ENCODE results near the gene DCTN2.

DNA sequence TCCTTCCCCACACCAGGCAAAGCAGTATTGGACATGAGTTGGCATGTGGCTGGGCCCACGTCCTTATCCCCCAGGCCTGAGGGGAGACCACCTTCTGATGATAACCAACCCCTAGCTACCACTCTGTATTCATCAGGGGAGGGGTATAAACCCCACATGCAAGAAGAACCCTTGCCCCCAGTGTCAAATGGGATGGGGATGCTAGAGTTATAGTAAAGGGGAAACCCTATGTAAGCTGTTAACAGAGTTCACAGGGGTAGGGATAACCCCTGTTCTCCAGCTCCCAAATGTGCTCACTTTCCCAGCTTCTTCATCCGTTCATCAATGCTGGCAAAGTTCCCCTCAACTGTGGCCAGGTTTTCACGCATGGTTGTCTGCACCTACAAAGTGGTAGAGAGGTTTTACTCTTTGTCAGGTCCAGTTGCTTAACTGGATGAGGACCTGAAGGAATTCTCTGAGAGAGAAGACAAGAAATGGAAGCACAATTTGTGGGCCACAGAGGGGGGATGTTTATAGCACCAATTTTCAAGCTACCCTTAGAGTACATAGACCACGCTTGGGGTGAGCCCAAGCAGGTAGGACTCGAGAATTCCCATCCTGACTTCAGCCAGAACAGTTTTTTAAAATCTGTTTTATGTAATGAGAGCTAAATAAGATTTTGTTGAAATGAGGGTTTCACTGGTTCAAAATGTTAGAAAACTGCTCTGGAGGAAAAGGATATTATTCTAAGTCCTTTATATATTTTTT is 16.4 kb downstream of the DCTN2 start:
- TF ChIP-seq EP300 (IDR thresholded peaks at IDR 0.05; ENCODE audit: borderline replicate concordance): no peak
- TF ChIP-seq, protein P1, sequence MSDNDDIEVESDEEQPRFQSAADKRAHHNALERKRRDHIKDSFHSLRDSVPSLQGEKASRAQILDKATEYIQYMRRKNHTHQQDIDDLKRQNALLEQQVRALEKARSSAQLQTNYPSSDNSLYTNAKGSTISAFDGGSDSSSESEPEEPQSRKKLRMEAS (IDR thresholded peaks at IDR 0.05): no peak
- no peak for TF ChIP-seq TAF1 (IDR thresholded peaks at IDR 0.05; ENCODE audit: low read depth)
- TF ChIP-seq, protein P2, sequence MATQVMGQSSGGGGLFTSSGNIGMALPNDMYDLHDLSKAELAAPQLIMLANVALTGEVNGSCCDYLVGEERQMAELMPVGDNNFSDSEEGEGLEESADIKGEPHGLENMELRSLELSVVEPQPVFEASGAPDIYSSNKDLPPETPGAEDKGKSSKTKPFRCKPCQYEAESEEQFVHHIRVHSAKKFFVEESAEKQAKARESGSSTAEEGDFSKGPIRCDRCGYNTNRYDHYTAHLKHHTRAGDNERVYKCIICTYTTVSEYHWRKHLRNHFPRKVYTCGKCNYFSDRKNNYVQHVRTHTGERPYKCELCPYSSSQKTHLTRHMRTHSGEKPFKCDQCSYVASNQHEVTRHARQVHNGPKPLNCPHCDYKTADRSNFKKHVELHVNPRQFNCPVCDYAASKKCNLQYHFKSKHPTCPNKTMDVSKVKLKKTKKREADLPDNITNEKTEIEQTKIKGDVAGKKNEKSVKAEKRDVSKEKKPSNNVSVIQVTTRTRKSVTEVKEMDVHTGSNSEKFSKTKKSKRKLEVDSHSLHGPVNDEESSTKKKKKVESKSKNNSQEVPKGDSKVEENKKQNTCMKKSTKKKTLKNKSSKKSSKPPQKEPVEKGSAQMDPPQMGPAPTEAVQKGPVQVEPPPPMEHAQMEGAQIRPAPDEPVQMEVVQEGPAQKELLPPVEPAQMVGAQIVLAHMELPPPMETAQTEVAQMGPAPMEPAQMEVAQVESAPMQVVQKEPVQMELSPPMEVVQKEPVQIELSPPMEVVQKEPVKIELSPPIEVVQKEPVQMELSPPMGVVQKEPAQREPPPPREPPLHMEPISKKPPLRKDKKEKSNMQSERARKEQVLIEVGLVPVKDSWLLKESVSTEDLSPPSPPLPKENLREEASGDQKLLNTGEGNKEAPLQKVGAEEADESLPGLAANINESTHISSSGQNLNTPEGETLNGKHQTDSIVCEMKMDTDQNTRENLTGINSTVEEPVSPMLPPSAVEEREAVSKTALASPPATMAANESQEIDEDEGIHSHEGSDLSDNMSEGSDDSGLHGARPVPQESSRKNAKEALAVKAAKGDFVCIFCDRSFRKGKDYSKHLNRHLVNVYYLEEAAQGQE (IDR thresholded peaks at IDR 0.05; ENCODE audit: low read depth): no peak
- TF ChIP-seq NFIC (IDR thresholded peaks at IDR 0.05): no peak
- no peak for TF ChIP-seq FOXM1 (IDR thresholded peaks at IDR 0.05; ENCODE audit: borderline replicate concordance, low read depth)
